ENCODE data around the gene CHIT1. TPM values are rescaled to one million over a fixed set of nuclear protein-coding genes. Genes with fewer than 3 reads are reported as not detected.

CHIT1 gene
- total RNA-seq, 1 experiment from 2014 or later, result not detected

DNA sequence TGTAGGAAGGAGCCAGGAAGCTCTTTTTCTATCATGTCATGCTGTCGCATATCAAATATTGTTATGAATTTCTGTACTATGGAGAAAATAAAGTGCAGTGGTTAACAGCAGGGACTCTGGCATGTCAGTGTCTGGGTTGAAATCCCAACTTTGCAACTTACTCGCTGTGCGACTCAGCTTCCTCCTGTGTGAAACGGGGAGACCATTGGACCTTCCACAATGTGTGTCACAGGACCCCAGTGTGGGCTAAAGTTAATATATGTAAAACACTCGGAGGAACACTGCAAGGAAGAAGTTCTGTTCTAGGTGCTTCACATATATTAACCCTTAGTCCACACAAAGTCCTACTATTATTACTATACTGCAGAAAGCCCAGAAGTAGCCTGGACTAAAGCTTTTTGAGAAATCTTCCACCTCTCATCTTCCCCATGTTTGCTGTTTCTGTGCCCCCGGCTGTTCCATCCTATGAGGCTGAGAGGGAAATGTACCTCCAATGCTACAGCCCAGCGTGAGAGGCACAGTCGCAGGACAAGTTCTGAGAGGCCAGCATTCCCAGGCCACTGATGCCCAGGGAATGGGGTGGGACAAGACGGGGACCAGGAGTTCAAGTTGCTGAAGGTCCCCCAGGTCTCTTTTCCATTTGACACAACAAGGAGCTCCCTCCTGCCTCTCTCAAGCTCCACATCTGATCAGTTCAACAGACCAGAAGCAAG, 1.9 kb downstream of the CHIT1 start:
- no peak overlapping the region for H2AFZ ChIP-seq (ENCODE audit: low read depth, low read length, poor library complexity, severe bottlenecking)
- no peaks in the 10 kb centered on the region for H3K4me1 ChIP-seq (ENCODE audit: control insufficient read depth in 1 of 2, insufficient read depth in 2 of 2, low read length in 2 of 2)
- H3K9me3 ChIP-seq (ENCODE audit: control insufficient read depth in 1 of 2, insufficient read depth in 1 of 2, low read depth in 1 of 2, low read length in 2 of 2), result no peaks in the 10 kb centered on the region
- no peak for ATAC-seq
- CTCF ChIA-PET, result no interaction called here
- peaks cover 33% of the 10 kb centered on the region; the same call in 1 of the 2 replicates for H3K27me3 ChIP-seq (ENCODE audit: insufficient read depth, low read length)
- no peaks in the 10 kb centered on the region for H3K79me2 ChIP-seq (ENCODE audit: insufficient read depth, low read length)
- no peak overlapping the region for H3K27ac ChIP-seq (ENCODE audit: low read depth, low read length)
- no peak overlapping the region for H3K4me3 ChIP-seq (replicated peaks in 1 of 2; ENCODE audit: low read depth in 1 of 2, low read length in 2 of 2)
- no peak overlapping the region for H3K4me2 ChIP-seq (ENCODE audit: low read length)
- intact Hi-C loops (cut with micrococcal nuclease), result no loop called here
- no peak overlapping the region for H3K9ac ChIP-seq (ENCODE audit: low read length)
- RAD21 ChIA-PET (ENCODE audit: low non-redundant PET in 1 of 2, low total read pairs in 2 of 2, uncharacterized antibody in 2 of 2, unreplicated experiment in 2 of 2), result no interaction called here
- POLR2A ChIA-PET, result no interaction called here
- TF ChIP-seq SIN3A (IDR thresholded peaks at IDR 0.05; ENCODE audit: low read depth), result no peak
- TF ChIP-seq, protein P1, sequence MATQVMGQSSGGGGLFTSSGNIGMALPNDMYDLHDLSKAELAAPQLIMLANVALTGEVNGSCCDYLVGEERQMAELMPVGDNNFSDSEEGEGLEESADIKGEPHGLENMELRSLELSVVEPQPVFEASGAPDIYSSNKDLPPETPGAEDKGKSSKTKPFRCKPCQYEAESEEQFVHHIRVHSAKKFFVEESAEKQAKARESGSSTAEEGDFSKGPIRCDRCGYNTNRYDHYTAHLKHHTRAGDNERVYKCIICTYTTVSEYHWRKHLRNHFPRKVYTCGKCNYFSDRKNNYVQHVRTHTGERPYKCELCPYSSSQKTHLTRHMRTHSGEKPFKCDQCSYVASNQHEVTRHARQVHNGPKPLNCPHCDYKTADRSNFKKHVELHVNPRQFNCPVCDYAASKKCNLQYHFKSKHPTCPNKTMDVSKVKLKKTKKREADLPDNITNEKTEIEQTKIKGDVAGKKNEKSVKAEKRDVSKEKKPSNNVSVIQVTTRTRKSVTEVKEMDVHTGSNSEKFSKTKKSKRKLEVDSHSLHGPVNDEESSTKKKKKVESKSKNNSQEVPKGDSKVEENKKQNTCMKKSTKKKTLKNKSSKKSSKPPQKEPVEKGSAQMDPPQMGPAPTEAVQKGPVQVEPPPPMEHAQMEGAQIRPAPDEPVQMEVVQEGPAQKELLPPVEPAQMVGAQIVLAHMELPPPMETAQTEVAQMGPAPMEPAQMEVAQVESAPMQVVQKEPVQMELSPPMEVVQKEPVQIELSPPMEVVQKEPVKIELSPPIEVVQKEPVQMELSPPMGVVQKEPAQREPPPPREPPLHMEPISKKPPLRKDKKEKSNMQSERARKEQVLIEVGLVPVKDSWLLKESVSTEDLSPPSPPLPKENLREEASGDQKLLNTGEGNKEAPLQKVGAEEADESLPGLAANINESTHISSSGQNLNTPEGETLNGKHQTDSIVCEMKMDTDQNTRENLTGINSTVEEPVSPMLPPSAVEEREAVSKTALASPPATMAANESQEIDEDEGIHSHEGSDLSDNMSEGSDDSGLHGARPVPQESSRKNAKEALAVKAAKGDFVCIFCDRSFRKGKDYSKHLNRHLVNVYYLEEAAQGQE (IDR thresholded peaks at IDR 0.05; ENCODE audit: low read depth), result no peak
- no peak for TF ChIP-seq RAD21 (IDR thresholded peaks at IDR 0.05; ENCODE audit: low read depth)
- TF ChIP-seq POLR2AphosphoS5 (IDR thresholded peaks at IDR 0.05; ENCODE audit: low read depth, low read length), result no peak
- no peak for TF ChIP-seq FOSL1 (IDR thresholded peaks at IDR 0.05; ENCODE audit: low read depth)
- TF ChIP-seq ZNF274 (IDR thresholded peaks at IDR 0.05; ENCODE audit: low read depth, low read length), result no peak
- no peak for TF ChIP-seq EZH2phosphoT487 (IDR thresholded peaks at IDR 0.05; ENCODE audit: borderline replicate concordance)
- no peak for TF ChIP-seq SRF (IDR thresholded peaks at IDR 0.05; ENCODE audit: low read depth)
- no peak for TF ChIP-seq CEBPB (IDR thresholded peaks at IDR 0.05; ENCODE audit: low read depth)
- TF ChIP-seq, protein P2, sequence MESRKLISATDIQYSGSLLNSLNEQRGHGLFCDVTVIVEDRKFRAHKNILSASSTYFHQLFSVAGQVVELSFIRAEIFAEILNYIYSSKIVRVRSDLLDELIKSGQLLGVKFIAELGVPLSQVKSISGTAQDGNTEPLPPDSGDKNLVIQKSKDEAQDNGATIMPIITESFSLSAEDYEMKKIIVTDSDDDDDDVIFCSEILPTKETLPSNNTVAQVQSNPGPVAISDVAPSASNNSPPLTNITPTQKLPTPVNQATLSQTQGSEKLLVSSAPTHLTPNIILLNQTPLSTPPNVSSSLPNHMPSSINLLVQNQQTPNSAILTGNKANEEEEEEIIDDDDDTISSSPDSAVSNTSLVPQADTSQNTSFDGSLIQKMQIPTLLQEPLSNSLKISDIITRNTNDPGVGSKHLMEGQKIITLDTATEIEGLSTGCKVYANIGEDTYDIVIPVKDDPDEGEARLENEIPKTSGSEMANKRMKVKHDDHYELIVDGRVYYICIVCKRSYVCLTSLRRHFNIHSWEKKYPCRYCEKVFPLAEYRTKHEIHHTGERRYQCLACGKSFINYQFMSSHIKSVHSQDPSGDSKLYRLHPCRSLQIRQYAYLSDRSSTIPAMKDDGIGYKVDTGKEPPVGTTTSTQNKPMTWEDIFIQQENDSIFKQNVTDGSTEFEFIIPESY (IDR thresholded peaks at IDR 0.05; ENCODE audit: extremely low read depth, insufficient replicate concordance, low read length), result no peak
- TF ChIP-seq EGR1 (IDR thresholded peaks at IDR 0.05; ENCODE audit: low read depth), result no peak
- TF ChIP-seq SP1 (IDR thresholded peaks at IDR 0.05; ENCODE audit: low read depth), result no peak
- TF ChIP-seq, protein P3, sequence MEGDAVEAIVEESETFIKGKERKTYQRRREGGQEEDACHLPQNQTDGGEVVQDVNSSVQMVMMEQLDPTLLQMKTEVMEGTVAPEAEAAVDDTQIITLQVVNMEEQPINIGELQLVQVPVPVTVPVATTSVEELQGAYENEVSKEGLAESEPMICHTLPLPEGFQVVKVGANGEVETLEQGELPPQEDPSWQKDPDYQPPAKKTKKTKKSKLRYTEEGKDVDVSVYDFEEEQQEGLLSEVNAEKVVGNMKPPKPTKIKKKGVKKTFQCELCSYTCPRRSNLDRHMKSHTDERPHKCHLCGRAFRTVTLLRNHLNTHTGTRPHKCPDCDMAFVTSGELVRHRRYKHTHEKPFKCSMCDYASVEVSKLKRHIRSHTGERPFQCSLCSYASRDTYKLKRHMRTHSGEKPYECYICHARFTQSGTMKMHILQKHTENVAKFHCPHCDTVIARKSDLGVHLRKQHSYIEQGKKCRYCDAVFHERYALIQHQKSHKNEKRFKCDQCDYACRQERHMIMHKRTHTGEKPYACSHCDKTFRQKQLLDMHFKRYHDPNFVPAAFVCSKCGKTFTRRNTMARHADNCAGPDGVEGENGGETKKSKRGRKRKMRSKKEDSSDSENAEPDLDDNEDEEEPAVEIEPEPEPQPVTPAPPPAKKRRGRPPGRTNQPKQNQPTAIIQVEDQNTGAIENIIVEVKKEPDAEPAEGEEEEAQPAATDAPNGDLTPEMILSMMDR (IDR thresholded peaks at IDR 0.05 in 2 of 3, conservative IDR thresholded peaks at IDR 0.05 in 1 of 3; ENCODE audit: borderline replicate concordance in 1 of 3, insufficient read depth in 1 of 3, low read depth in 2 of 3, low read length in 2 of 3), result no peak
- TF ChIP-seq ZFX (IDR thresholded peaks at IDR 0.05), result no peak
- BruUV-seq (replicated peaks), result no TSS peak
- H3K9me2 ChIP-seq (ENCODE audit: insufficient read depth), result no peaks in the 10 kb centered on the region
- no peaks in the 10 kb centered on the region for H4K20me1 ChIP-seq (ENCODE audit: insufficient read depth)
- H3K36me3 ChIP-seq (ENCODE audit: control insufficient read depth in 1 of 2, insufficient read depth in 2 of 2, low read length in 2 of 2), result no peaks in the 10 kb centered on the region
- no peak for DNase-seq (ENCODE audit: low read depth, low spot score)

Measured in HCT116 (cell line).